T-helper 2 cell (primary cell): ENCODE measurements around the gene ATP4A.

Experiments used
- DNase-seq, 5 experiments: peaks; one replicate each; pipeline versions ENCODE4 v3.0.0 to v3.0.0-alpha.2; 2012 to 2022

The ATP4A gene

GRCh38 chr19:35549174-35549788, 14.2 kb downstream of the ATP4A start:
- DNase-seq: peak in 3 of 5 experiments; percentile 42 to 68 (median 42)

GRCh38 chr19:35546532-35546931, 16.9 kb downstream of the ATP4A start:
- no peak for DNase-seq

GRCh38 chr19:35545855-35546381, 17.5 kb downstream of the ATP4A start:
- peak in 4 of 5 experiments; percentile 29 to 83 (median 56) for DNase-seq

GRCh38 chr19:35545001-35545854, 18.2 kb downstream of the ATP4A start, which contains the start of gene TMEM147:
Gene TMEM147, plus strand, starts transcription at chr19:35545626. Its CDS starts 114 bp downstream, at chr19:35545740.
- DNase-seq: peak; percentile 42 to 86 (median 66)

- DNase-seq: no peak
Observed at GRCh38 chr19:35544110-35544802, 19.2 kb downstream of the ATP4A start.

- no peak for DNase-seq
Observed at GRCh38 chr19:35543280-35544109, 20.0 kb downstream of the ATP4A start.

- DNase-seq: no peak
Observed at GRCh38 chr19:35542209-35542608, 21.2 kb downstream of the ATP4A start.

- no peak for DNase-seq
Observed at GRCh38 chr19:35540356-35540927, 23.0 kb downstream of the ATP4A start.

GRCh38 chr19:35539850-35540249, 23.6 kb downstream of the ATP4A start:
- DNase-seq: no peak

GRCh38 chr19:35539314-35539713, 24.1 kb downstream of the ATP4A start:
- no peak for DNase-seq

GRCh38 chr19:35534803-35535480, 28.5 kb downstream of the ATP4A start:
- no peak for DNase-seq

- peak in 2 of 5 experiments; percentile 15 to 79 for DNase-seq
Observed at GRCh38 chr19:35533822-35534392, 29.6 kb downstream of the ATP4A start.

GRCh38 chr19:35533201-35533821, 30.1 kb downstream of the ATP4A start, which contains the start of gene GAPDHS:
Gene GAPDHS, plus strand, starts transcription at chr19:35533456. Its CDS starts 72 bp downstream, at chr19:35533528.
- DNase-seq: no peak

GRCh38 chr19:35531291-35531690, 32.2 kb downstream of the ATP4A start:
- no peak for DNase-seq

- no peak for DNase-seq
Observed at GRCh38 chr19:35529241-35530218, 33.9 kb downstream of the ATP4A start.

- DNase-seq: no peak
Observed at GRCh38 chr19:35528218-35529038, 35.0 kb downstream of the ATP4A start, which contains the start of gene SBSN. Gene SBSN, minus strand, starts transcription at chr19:35528311. Its CDS starts 30 bp downstream, at chr19:35528281.

GRCh38 chr19:35525873-35526272, 37.6 kb downstream of the ATP4A start:
- no peak for DNase-seq
